Muscle of leg (tissue), 11 donors: ENCODE data around the gene CAND1. TPM values are rescaled to one million over a fixed set of nuclear protein-coding genes. Genes with fewer than 3 reads are reported as not detected.

ENCODE experiments used
- DNase-seq: peaks from one replicate; pipeline ENCODE4 v3.0.0; 2013
- H3K27ac ChIP-seq: one replicate; pipeline ENCODE4 v1.5.1; 2013; ENCODE audit warnings: mild to moderate bottlenecking, low read length, control low read depth
- H3K27me3 ChIP-seq: one replicate; pipeline ENCODE4 v1.6.1; 2013; ENCODE audit warnings: low read length; ENCODE audit not compliant: control insufficient read depth, insufficient read depth
- H3K36me3 ChIP-seq: one replicate; pipeline ENCODE4 v1.6.1; 2013; ENCODE audit warnings: low read length; ENCODE audit not compliant: control insufficient read depth, insufficient read depth
- H3K4me1 ChIP-seq: one replicate; pipeline ENCODE4 v1.6.1; 2013; ENCODE audit warnings: low read length; ENCODE audit not compliant: control insufficient read depth, insufficient read depth
- H3K4me3 ChIP-seq: one replicate; pipeline ENCODE4 v1.5.1; 2013; ENCODE audit warnings: low read length, control low read depth
- H3K9me3 ChIP-seq: replicated peaks from 2 replicates; pipeline ENCODE4 v1.6.1; 2013; ENCODE audit warnings: low read depth, low read length; ENCODE audit not compliant: control insufficient read depth
- WGBS: methylation state at CpG from one replicate; pipeline ENCODE4 v1.1.5; 2013; ENCODE audit warnings: missing lambda C conversion rate; ENCODE audit not compliant: insufficient coverage; 5-methylcytosine and 5-hydroxymethylcytosine counted together
- polyA plus RNA-seq, 8 donors: library from polyadenylated mRNA; unstranded; fragments of 120-200 nt; gene quantifications; one replicate each; pipeline versions ENCODE4 v1.2.1 to v1.2.3, GENCODE V29; 2013; ENCODE audit warnings: inconsistent platforms in 1 of 8, low replicate concordance in 1 of 8; ENCODE audit not compliant: insufficient read length in 8 of 8, insufficient read depth in 1 of 8
- total RNA-seq: library from RNA; stranded (reverse); fragments of 120-200 nt; gene quantifications from one replicate; pipeline ENCODE4 v1.2.4, GENCODE V29; 2013

Gene CAND1
- total and polyA plus RNA-seq, 9 donors: 54.9 to 107 (median 82.5) TPM

- 70% methylated on average over 2 of the region's 3 CpGs for WGBS
These were observed 18.1 kb upstream of the CAND1 start for GRCh38 chr12:67251012-67251411.

DNA sequence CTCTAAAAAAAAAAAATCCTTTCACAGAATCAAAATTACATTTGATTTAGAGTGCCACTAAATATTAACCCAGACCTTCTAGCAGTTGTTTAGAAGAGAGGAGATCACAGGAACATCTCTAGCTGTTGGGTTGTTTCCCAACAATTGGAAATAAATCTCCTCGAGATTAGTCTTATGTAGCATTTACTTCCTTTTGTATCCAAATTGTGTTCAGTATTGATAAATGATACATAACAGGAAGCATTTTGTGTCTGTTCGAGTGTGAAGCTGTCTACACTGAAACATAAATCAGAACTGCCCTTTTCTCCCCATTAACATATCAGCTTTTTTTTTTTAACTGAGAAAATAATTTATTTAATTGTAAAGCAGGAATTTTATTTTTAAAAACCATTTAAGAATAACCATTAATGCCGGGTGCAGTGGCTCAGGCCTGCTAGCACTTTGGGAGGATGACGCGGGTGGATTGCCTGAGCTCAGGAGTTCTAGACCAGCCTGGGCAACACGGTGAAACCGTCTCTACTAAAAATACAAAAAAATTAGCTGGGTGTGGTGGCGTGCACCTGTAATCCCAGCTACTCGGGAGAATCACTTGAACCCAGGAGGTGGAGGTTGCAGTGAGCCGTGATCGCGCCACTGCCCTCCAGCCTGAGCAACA is 14.7 kb upstream of the CAND1 start:
- Histone ChIP-seq H3K4me1 (no peaks in the 10 kb centered on the region), H3K27ac (no peak overlapping the region), H3K9me3 (no peaks in the 10 kb centered on the region), H3K27me3 (no peaks in the 10 kb centered on the region), H3K4me3 (no peak overlapping the region), H3K36me3 (no peaks in the 10 kb centered on the region)
- no peak for DNase-seq
- WGBS: 80% methylated on average over 2 of the region's 12 CpGs

More at GRCh38 chr12:67251012-67251411, 18.1 kb upstream of the CAND1 start:
- Histone ChIP-seq H3K36me3 (no peaks in the 10 kb centered on the region), H3K27ac (no peak overlapping the region), H3K9me3 (no peaks in the 10 kb centered on the region), H3K4me3 (no peak overlapping the region), H3K4me1 (no peaks in the 10 kb centered on the region), H3K27me3 (no peaks in the 10 kb centered on the region)
- no peak for DNase-seq

- H3K27me3 ChIP-seq: no peaks in the 10 kb centered on the region
- no peak overlapping the region for H3K4me3 ChIP-seq
- no peak for DNase-seq
- H3K36me3 ChIP-seq: no peaks in the 10 kb centered on the region
- H3K27ac ChIP-seq: no peak overlapping the region
- H3K4me1 ChIP-seq: no peaks in the 10 kb centered on the region
- 86% methylated on average over 4 of the region's 5 CpGs for WGBS
- H3K9me3 ChIP-seq: no peaks in the 10 kb centered on the region
These were observed 12.5 kb upstream of the CAND1 start for GRCh38 chr12:67256649-67257048.

- H3K27ac ChIP-seq: no peak overlapping the region
- WGBS: 36% methylated on average over 3 of the region's 5 CpGs
- H3K27me3 ChIP-seq: no peaks in the 10 kb centered on the region
- H3K4me3 ChIP-seq: no peak overlapping the region
- no peaks in the 10 kb centered on the region for H3K9me3 ChIP-seq
- no peak for DNase-seq
- H3K4me1 ChIP-seq: peaks cover 2% of the 10 kb centered on the region
- H3K36me3 ChIP-seq: no peaks in the 10 kb centered on the region
These were observed 5.7 kb upstream of the CAND1 start for GRCh38 chr12:67263471-67263870.

DNA sequence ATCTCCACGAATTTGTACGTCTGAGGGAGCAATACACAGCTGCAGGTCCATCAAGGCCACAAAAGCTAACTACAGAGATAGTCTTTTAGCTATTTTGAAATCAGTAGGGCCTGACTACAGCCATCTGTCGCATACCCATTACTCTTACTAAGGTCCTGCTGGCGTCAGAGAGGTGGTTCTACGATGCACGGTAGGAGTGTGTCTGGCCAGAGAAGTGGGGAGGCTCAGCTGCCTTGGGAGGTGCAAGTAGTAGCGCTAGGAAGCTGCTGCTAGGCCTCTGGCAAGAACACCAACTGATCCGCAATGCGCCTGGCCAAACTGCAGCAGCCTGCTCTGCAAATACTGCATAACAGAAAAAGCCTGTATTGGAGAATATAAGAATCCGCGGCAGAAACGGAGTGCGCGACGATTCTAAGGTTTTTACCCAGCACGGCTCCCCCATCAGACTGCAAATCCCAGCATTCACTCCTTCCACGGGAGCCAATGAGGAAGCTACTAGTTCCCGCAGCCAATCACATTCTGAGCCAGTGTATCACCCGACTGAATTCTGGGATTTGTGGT is 743 bp upstream of the CAND1 start:
- DNase-seq: peak; percentile 100

DNA sequence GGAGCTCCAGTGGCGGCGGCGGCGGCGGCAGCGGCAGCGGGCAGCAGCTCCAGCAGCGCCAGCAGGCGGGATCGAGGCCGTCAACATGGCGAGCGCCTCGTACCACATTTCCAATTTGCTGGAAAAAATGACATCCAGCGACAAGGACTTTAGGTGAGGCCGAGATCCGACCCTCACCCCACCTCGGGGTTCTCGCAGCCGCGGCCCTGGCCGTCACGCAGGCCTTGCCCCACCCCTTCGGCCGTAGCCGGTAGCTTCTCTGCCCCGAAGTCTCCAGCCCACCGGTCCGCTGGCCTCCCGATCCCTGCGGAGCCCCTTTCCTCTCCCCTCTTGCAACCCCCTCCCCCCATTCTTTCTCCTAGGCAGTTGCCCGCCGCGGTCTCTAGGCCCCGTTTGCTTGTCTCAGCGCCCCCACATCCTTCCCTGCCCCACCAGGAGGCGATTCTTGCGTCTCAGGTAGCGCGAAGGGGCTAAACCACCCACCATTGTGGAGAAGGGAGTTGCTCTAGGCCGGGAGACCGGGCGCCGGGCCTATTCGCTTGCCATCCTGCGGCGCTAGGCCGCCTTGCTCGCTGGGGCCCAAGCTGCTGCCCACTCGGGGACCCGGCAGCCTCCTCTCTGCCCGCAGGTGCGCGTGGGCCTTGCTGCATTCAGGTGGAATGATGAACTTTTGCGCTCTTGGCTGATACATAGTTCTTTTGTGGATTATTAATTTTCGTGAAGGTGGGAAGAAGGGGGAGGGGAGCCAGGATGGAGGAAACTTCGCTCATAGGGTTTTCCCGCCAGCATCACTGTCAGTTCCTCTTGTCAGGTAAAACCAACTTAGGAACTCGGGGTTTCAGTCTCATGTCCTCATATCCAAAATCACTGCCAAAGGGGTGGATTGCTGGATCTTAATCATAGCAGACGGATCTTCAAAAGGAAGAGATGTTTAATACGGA is 745 bp downstream of the CAND1 start:
- WGBS: 0% methylated on average over 49 of the region's 61 CpGs
- Histone ChIP-seq H3K36me3 (no peaks in the 10 kb centered on the region), H3K4me1 (peaks cover 2% of the 10 kb centered on the region), H3K4me3 (peak overlapping the region; percentile 91), H3K27me3 (no peaks in the 10 kb centered on the region), H3K9me3 (no peaks in the 10 kb centered on the region), H3K27ac (peak overlapping the region; percentile 99)
- peak; percentile 69 for DNase-seq

More for the DNA sequence above, 743 bp upstream of the CAND1 start:
- peak overlapping the region; percentile 91 for H3K4me3 ChIP-seq
- 1% methylated on average over 15 of the region's 19 CpGs for WGBS
- H3K36me3 ChIP-seq: no peaks in the 10 kb centered on the region
- no peaks in the 10 kb centered on the region for H3K27me3 ChIP-seq
- no peaks in the 10 kb centered on the region for H3K9me3 ChIP-seq
- peaks cover 2% of the 10 kb centered on the region for H3K4me1 ChIP-seq
- peak overlapping the region; percentile 99 for H3K27ac ChIP-seq

- no peaks in the 10 kb centered on the region for H3K9me3 ChIP-seq
- no CpG with 5 or more reads among the region's 6 CpGs for WGBS
- H3K27ac ChIP-seq: peak overlapping the region; percentile 99
- no peak for DNase-seq
- H3K4me1 ChIP-seq: peaks cover 2% of the 10 kb centered on the region
- no peaks in the 10 kb centered on the region for H3K36me3 ChIP-seq
- H3K4me3 ChIP-seq: peak overlapping the region; percentile 91
- H3K27me3 ChIP-seq: no peaks in the 10 kb centered on the region
These were observed 1.5 kb downstream of the CAND1 start for GRCh38 chr12:67270622-67271021.

DNA sequence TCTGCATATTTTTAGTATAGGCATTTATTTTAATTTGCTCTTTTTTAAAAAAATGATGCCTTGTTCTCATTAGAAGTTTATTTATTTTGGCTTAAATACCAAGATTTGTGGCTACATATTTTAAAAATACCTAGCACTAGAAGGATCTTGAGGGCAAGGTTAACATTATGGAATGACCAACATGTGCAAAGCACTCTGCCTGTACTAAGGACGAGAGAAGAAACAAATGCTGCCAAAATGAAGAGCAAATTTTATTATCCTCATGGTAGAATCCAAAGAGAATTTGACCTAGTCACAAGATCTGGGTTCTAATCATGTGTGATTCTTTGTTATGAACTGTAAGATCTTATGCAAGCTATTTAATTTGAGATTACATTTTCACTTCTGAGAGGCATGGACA is 2.8 kb downstream of the CAND1 start:
- H3K27ac ChIP-seq: no peak overlapping the region
- no peaks in the 10 kb centered on the region for H3K9me3 ChIP-seq
- H3K4me1 ChIP-seq: peaks cover 2% of the 10 kb centered on the region
- no peaks in the 10 kb centered on the region for H3K36me3 ChIP-seq
- no CpG with 5 or more reads among the region's 1 CpG for WGBS
- no peak overlapping the region for H3K4me3 ChIP-seq
- H3K27me3 ChIP-seq: no peaks in the 10 kb centered on the region
- DNase-seq: no peak

- H3K27ac ChIP-seq: no peak overlapping the region
- no peaks in the 10 kb centered on the region for H3K27me3 ChIP-seq
- DNase-seq: no peak
- no peaks in the 10 kb centered on the region for H3K36me3 ChIP-seq
- WGBS: 57% methylated on average over 1 of the region's 3 CpGs
- no peaks in the 10 kb centered on the region for H3K9me3 ChIP-seq
- H3K4me1 ChIP-seq: no peaks in the 10 kb centered on the region
- H3K4me3 ChIP-seq: no peak overlapping the region
These were observed 5.0 kb downstream of the CAND1 start for GRCh38 chr12:67274186-67274585.

GRCh38 chr12:67275380-67275913 is 6.3 kb downstream of the CAND1 start:
- 100% methylated on average over 1 of the region's 6 CpGs for WGBS
- Histone ChIP-seq H3K4me1 (no peaks in the 10 kb centered on the region), H3K36me3 (no peaks in the 10 kb centered on the region), H3K27me3 (no peaks in the 10 kb centered on the region), H3K9me3 (no peaks in the 10 kb centered on the region), H3K27ac (no peak overlapping the region), H3K4me3 (no peak overlapping the region)
- DNase-seq: no peak
